IMR-90 (cell line): Measurements from ENCODE around the gene SLC52A3. TPM values are rescaled to one million over a fixed set of nuclear protein-coding genes. Genes with fewer than 3 reads are reported as not detected.

Experiments
- ATAC-seq: fragments of 200-7000 bp; cut with Tn5 transposase; 2 replicates; pipeline ENCODE4 v1.9.1; 2020; ENCODE audit warnings: low read depth, mild to moderate bottlenecking, moderate library complexity
- BruUV-seq: library from RNA; stranded (reverse); fragments of 400-500 nt; replicated peaks from 2 replicates; lab custom pipeline; 2021; lab: Mats Ljungman, UMichigan
- CTCF ChIA-PET: fragments of 300-600 bp; formaldehyde crosslinking; extraction: SDS; loops from one replicate; lab custom pipeline; 2021; ENCODE audit warnings: antibody characterized with exemption; lab: Yijun Ruan, JAX
- POLR2A ChIA-PET: fragments of 300-600 bp; sonication (Branson Sonifier 250); formaldehyde crosslinking; loops from one replicate; lab custom pipeline; 2022; ENCODE audit warnings: antibody characterized with exemption; ENCODE audit not compliant: unreplicated experiment; lab: Charles Lee
- DNase-seq: peaks from one replicate; pipeline ENCODE4 v3.0.0; 2013
- H2AFZ ChIP-seq: replicated peaks from 2 replicates; pipeline ENCODE3; 2013; ENCODE audit warnings: low read length, mild to moderate bottlenecking; ENCODE audit not compliant: poor library complexity
- H2AK5ac ChIP-seq: 2 replicates; pipeline ENCODE4 v1.6.1; 2013; ENCODE audit warnings: low read depth, low read length, inconsistent platforms
- H2AK9ac ChIP-seq: replicated peaks from 2 replicates; pipeline ENCODE3; 2013; ENCODE audit warnings: mild to moderate bottlenecking, low read depth, low read length, moderate library complexity; ENCODE audit not compliant: poor library complexity
- H2BK120ac ChIP-seq: 2 replicates; pipeline ENCODE4 v1.6.1; 2013; ENCODE audit warnings: low read depth, low read length, inconsistent platforms
- H2BK15ac ChIP-seq: 3 replicates; pipeline ENCODE4 v1.6.1; 2013; ENCODE audit warnings: low read depth, low read length, inconsistent platforms
- H2BK20ac ChIP-seq: 2 replicates; pipeline ENCODE4 v1.6.1; 2013; ENCODE audit warnings: low read depth, mild to moderate bottlenecking, inconsistent platforms, low read length, moderate library complexity
- H2BK5ac ChIP-seq: 2 replicates; pipeline ENCODE4 v1.6.1; 2013; ENCODE audit warnings: mild to moderate bottlenecking, low read depth, low read length, inconsistent platforms; ENCODE audit not compliant: poor library complexity, severe bottlenecking
- H3K14ac ChIP-seq: replicated peaks from 2 replicates; pipeline ENCODE4 v1.6.1; 2013; ENCODE audit warnings: low read depth, low read length, inconsistent platforms
- H3K18ac ChIP-seq: 2 replicates; pipeline ENCODE4 v1.6.1; 2013; ENCODE audit warnings: low read depth, low read length, control low read depth
- H3K23ac ChIP-seq: 2 replicates; pipeline ENCODE4 v1.6.1; 2013; ENCODE audit warnings: low read depth, low read length, inconsistent platforms
- H3K27ac ChIP-seq: 2 replicates; pipeline ENCODE4 v1.5.1; 2013; ENCODE audit warnings: mild to moderate bottlenecking, control low read depth, low read length; ENCODE audit not compliant: insufficient read depth
- H3K27me3 ChIP-seq: 2 replicates; pipeline ENCODE4 v1.6.1; 2013; ENCODE audit warnings: low read length; ENCODE audit not compliant: control insufficient read depth, insufficient read depth
- H3K36me3 ChIP-seq: 2 replicates; pipeline ENCODE4 v1.6.1; 2013; ENCODE audit warnings: low read length, mixed read lengths; ENCODE audit not compliant: control insufficient read depth, insufficient read depth
- H3K4ac ChIP-seq: 2 replicates; pipeline ENCODE4 v1.6.1; 2013; ENCODE audit warnings: low read depth, low read length, inconsistent platforms
- H3K4me1 ChIP-seq: 2 replicates; pipeline ENCODE4 v1.6.1; 2013; ENCODE audit warnings: low read length, mixed read lengths; ENCODE audit not compliant: control insufficient read depth, insufficient read depth
- H3K4me2 ChIP-seq: 2 replicates; pipeline ENCODE4 v1.6.1; 2013; ENCODE audit warnings: low read depth, mild to moderate bottlenecking, control low read depth, low read length, moderate library complexity
- H3K4me3 ChIP-seq: 2 replicates; pipeline ENCODE4 v1.5.1; 2013; ENCODE audit warnings: low read depth, mild to moderate bottlenecking, control low read depth, low read length, moderate library complexity; ENCODE audit not compliant: insufficient read depth
- H3K56ac ChIP-seq: 2 replicates; pipeline ENCODE4 v1.6.1; 2013; ENCODE audit warnings: low read length, inconsistent platforms; ENCODE audit not compliant: insufficient read depth; ENCODE audit errors: extremely low read depth
- H3K79me1 ChIP-seq, 2 experiments: 2 replicates each; pipeline ENCODE4 v1.6.1; 2013; ENCODE audit warnings: low read length in 2 of 2, inconsistent platforms in 1 of 2, low read depth in 1 of 2
- H3K9ac ChIP-seq: 2 replicates; pipeline ENCODE4 v1.6.1; 2013; ENCODE audit warnings: low read depth, low read length, control low read depth
- H3K9me1 ChIP-seq: 2 replicates; pipeline ENCODE4 v1.6.1; 2013; ENCODE audit warnings: low read length, inconsistent platforms; ENCODE audit not compliant: insufficient read depth
- H3K9me3 ChIP-seq: 2 replicates; pipeline ENCODE4 v1.6.1; 2013; ENCODE audit warnings: low read length; ENCODE audit not compliant: control insufficient read depth, insufficient read depth
- H4K20me1 ChIP-seq: 2 replicates; pipeline ENCODE4 v1.6.1; 2013; ENCODE audit warnings: low read length, inconsistent platforms; ENCODE audit not compliant: insufficient read depth
- H4K5ac ChIP-seq: 2 replicates; pipeline ENCODE4 v1.6.1; 2013; ENCODE audit warnings: mild to moderate bottlenecking, low read depth, low read length, control low read depth
- H4K8ac ChIP-seq, 2 experiments: 2 replicates each; pipeline ENCODE4 v1.6.1; 2013; ENCODE audit warnings: low read depth in 2 of 2, low read length in 2 of 2, control low read depth in 1 of 2, inconsistent platforms in 1 of 2
- H4K91ac ChIP-seq: 2 replicates; pipeline ENCODE4 v1.6.1; 2013; ENCODE audit warnings: low read depth, low read length, inconsistent platforms; ENCODE audit not compliant: insufficient read depth
- CTCF ChIP-seq: conservative IDR thresholded peaks from 2 replicates; pipeline ENCODE4 v1.5.1; 2012; ENCODE audit warnings: mild to moderate bottlenecking, low read depth, low read length, improper control_type of control experiment
- POLR2A ChIP-seq: IDR thresholded peaks from 2 replicates; pipeline ENCODE4 v1.6.1; 2012; ENCODE audit warnings: mild to moderate bottlenecking, low read depth, low read length
- RFX5 ChIP-seq: IDR thresholded peaks from 2 replicates; pipeline ENCODE4 v1.8.0; 2012; ENCODE audit warnings: low read depth, mild to moderate bottlenecking, low read length, moderate library complexity
- WGBS, 2 experiments: methylation state at CpG; one replicate each; pipeline versions ENCODE4 v1.1.5 to v1.1.7; 2013; ENCODE audit warnings: missing lambda C conversion rate in 2 of 2; ENCODE audit not compliant: insufficient read length in 1 of 2; ENCODE audit errors: extremely low coverage in 2 of 2; 5-methylcytosine and 5-hydroxymethylcytosine counted together
- dilution Hi-C: fragments of 300-500 bp; cut with HindIII; formaldehyde crosslinking; loops from one replicate; pipeline ENCODE4 v1.14.3; 2018; ENCODE audit warnings: low sequenced_read_pairs; ENCODE audit not compliant: unreplicated experiment
- in situ Hi-C: fragments of 300-500 bp; cut with MboI; formaldehyde crosslinking; loops from 3 replicates; pipeline ENCODE4 v1.14.3; 2019; ENCODE audit warnings: low sequenced_read_pairs, inconsistent platforms, mixed read lengths
- intact Hi-C: fragments of 100-400 bp; cut with micrococcal nuclease; formaldehyde crosslinking; loops from 2 replicates; pipeline ENCODE4 v1.10.0; 2022
- polyA plus RNA-seq, 3 experiments: library from polyadenylated mRNA; depleted of rRNA; stranded (reverse); fragments of >200 nt; gene quantifications; 2 replicates each; pipeline ENCODE4 v1.2.3, GENCODE V29; 2012; ENCODE audit warnings: low replicate concordance in 1 of 3
- total RNA-seq: library from RNA; depleted of rRNA; stranded (reverse); fragments of >200 nt; gene quantifications from 2 replicates; pipeline ENCODE4 v1.2.3, GENCODE V29; 2012
- TF ChIP-seq, protein P1 (sequence below): fragments of 150-350 bp; IDR thresholded peaks from 2 replicates; pipeline ENCODE4 v1.6.1; 2016; ENCODE audit warnings: low read depth, mild to moderate bottlenecking, low read length, moderate library complexity, borderline replicate concordance
- TF ChIP-seq, protein P2 (sequence below): fragments of 150-350 bp; IDR thresholded peaks from 2 replicates; pipeline ENCODE4 v1.6.1; 2017; ENCODE audit warnings: mild to moderate bottlenecking, antibody characterized with exemption, low read length, low read depth

SLC52A3 gene
- total and polyA plus RNA-seq, 2 of the 4 experiments (the other 2 are of a cell fraction), result not detected

DNA sequence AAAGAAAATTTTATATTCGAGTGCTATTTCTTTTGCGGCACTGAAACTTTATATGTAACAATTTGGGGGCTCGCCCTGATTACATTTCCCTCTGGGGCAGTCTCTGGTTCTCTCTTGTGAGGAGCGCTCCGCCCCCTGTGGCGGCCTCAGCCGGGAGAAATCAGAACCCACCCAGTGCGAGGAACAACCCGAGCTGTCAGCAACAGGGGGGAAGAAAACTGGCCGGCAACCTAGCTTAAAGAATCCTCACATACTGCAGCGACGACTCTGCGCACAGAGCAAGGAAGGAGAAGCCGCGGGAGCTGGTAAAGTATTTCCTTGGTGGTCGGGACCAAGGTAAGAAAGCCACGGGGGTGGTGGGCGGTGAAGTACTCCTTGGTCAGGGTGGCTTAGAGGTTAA, 23.9 kb upstream of the SLC52A3 start:
- ChIA-PET CTCF (no interaction called here), POLR2A (no interaction called here)
- no peak for ATAC-seq
- Histone ChIP-seq H2BK120ac (no peak overlapping the region), H3K18ac (no peak overlapping the region), H3K56ac (no peak overlapping the region), H3K9ac (no peak overlapping the region), H2BK20ac (no peak overlapping the region), H4K91ac (no peak overlapping the region), H3K4me1 (no peaks in the 10 kb centered on the region), H4K8ac (no peak overlapping the region), H2AFZ (no peak overlapping the region), H3K9me3 (no peaks in the 10 kb centered on the region), H3K79me1 (no peaks in the 10 kb centered on the region), H2BK5ac (no peak overlapping the region), H2AK5ac (no peak overlapping the region), H2BK15ac (no peak overlapping the region), H3K14ac (no peak overlapping the region), H3K36me3 (no peaks in the 10 kb centered on the region), H3K4ac (no peak overlapping the region), H3K4me3 (no peak overlapping the region), H4K5ac (no peak overlapping the region), H2AK9ac (no peak overlapping the region), H3K23ac (no peak overlapping the region), H3K9me1 (no peaks in the 10 kb centered on the region), H3K4me2 (no peak overlapping the region), H3K27me3 (peaks cover 1% of the 10 kb centered on the region; the same call in 1 of the 2 replicates), H3K27ac (no peak overlapping the region), H4K20me1 (no peaks in the 10 kb centered on the region)
- intact Hi-C loops (no loop called here), dilution Hi-C loops (no loop called here), in situ Hi-C loops (no loop called here)
- no peak for DNase-seq
- TF ChIP-seq POLR2A (no peak), RFX5 (no peak), CTCF (no peak)
- TF ChIP-seq, protein P1, sequence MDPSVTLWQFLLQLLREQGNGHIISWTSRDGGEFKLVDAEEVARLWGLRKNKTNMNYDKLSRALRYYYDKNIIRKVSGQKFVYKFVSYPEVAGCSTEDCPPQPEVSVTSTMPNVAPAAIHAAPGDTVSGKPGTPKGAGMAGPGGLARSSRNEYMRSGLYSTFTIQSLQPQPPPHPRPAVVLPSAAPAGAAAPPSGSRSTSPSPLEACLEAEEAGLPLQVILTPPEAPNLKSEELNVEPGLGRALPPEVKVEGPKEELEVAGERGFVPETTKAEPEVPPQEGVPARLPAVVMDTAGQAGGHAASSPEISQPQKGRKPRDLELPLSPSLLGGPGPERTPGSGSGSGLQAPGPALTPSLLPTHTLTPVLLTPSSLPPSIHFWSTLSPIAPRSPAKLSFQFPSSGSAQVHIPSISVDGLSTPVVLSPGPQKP, result no peak
- TF ChIP-seq, protein P2, sequence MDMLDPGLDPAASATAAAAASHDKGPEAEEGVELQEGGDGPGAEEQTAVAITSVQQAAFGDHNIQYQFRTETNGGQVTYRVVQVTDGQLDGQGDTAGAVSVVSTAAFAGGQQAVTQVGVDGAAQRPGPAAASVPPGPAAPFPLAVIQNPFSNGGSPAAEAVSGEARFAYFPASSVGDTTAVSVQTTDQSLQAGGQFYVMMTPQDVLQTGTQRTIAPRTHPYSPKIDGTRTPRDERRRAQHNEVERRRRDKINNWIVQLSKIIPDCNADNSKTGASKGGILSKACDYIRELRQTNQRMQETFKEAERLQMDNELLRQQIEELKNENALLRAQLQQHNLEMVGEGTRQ, result no peak
- WGBS, 2 experiments, result no CpG with 5 or more reads among the region's 18 CpGs
- no TSS peak for BruUV-seq
